Endodermal cell (in vitro differentiated cells): Measurements from ENCODE around the gene BICDL1. TPM values are rescaled to one million over a fixed set of nuclear protein-coding genes. Genes with fewer than 3 reads are reported as not detected.

Experiments
- DNase-seq: peaks from one replicate; pipeline ENCODE4 v3.0.0-alpha.2; 2017
- H3K27ac ChIP-seq: 2 replicates; pipeline ENCODE4 v1.5.1; 2013; ENCODE audit warnings: mild to moderate bottlenecking, low read depth, low read length, moderate library complexity
- H3K27me3 ChIP-seq: 2 replicates; pipeline ENCODE4 v1.6.1; 2013; ENCODE audit warnings: mild to moderate bottlenecking, low read length, moderate library complexity; ENCODE audit not compliant: insufficient read depth, control insufficient read depth, poor library complexity, severe bottlenecking
- H3K36me3 ChIP-seq: 2 replicates; pipeline ENCODE4 v1.7.0; 2013; ENCODE audit warnings: mild to moderate bottlenecking, low read length, moderate library complexity; ENCODE audit not compliant: control insufficient read depth, insufficient read depth
- H3K4me1 ChIP-seq: one replicate; pipeline ENCODE4 v1.7.0; 2013; ENCODE audit warnings: low read length; ENCODE audit not compliant: control insufficient read depth, insufficient read depth
- H3K4me3 ChIP-seq: 2 replicates; pipeline ENCODE4 v1.5.1; 2013; ENCODE audit warnings: mild to moderate bottlenecking, low read length, moderate library complexity
- H3K9ac ChIP-seq: 2 replicates; pipeline ENCODE4 v1.6.1; 2013; ENCODE audit warnings: mild to moderate bottlenecking, low read length, moderate library complexity; ENCODE audit not compliant: poor library complexity, severe bottlenecking; ENCODE audit errors: extremely low read depth
- H3K9me3 ChIP-seq: 2 replicates; pipeline ENCODE4 v1.6.1; 2013; ENCODE audit warnings: mild to moderate bottlenecking, low read length, moderate library complexity; ENCODE audit not compliant: control insufficient read depth
- H3K27ac Mint-ChIP-seq: 2 replicates; pipeline ENCODE4 v1.8.0; 2020; ENCODE audit warnings: mixed read lengths
- H3K27me3 Mint-ChIP-seq: 2 replicates; pipeline ENCODE4 v1.8.0; 2021; ENCODE audit warnings: mild to moderate bottlenecking, mixed read lengths; ENCODE audit not compliant: insufficient read depth
- H3K36me3 Mint-ChIP-seq: 2 replicates; pipeline ENCODE4 v1.8.0; 2020; ENCODE audit warnings: low read depth, mixed read lengths
- H3K4me1 Mint-ChIP-seq: 2 replicates; pipeline ENCODE4 v1.8.0; 2020; ENCODE audit warnings: mixed read lengths
- H3K4me3 Mint-ChIP-seq: 2 replicates; pipeline ENCODE4 v1.8.0; 2020; ENCODE audit warnings: mild to moderate bottlenecking, moderate library complexity, mixed read lengths
- H3K9me3 Mint-ChIP-seq: 2 replicates; pipeline ENCODE4 v1.8.0; 2020; ENCODE audit warnings: mild to moderate bottlenecking, mixed read lengths
- CTCF ChIP-seq: fragments of 200-600 bp; sonication (generic); conservative IDR thresholded peaks from 2 replicates; pipeline ENCODE4 v1.5.0; 2021; ENCODE audit warnings: antibody characterized with exemption, mild to moderate bottlenecking
- WGBS, 2 experiments: methylation state at CpG; one replicate each; pipeline versions ENCODE4 v1.1.5 to v1.1.7; 2013; ENCODE audit warnings: missing lambda C conversion rate in 2 of 2, mixed read lengths in 1 of 2; ENCODE audit not compliant: insufficient coverage in 1 of 2, insufficient read length in 1 of 2; 5-methylcytosine and 5-hydroxymethylcytosine counted together
- total RNA-seq, 2 donors: library from RNA; stranded (reverse); fragmentation: NEBNext Ultra II Directional in 1 of 2; extraction: Animal tissue kit (Norgen Biotek cat#: 25700) in 1 of 2; gene quantifications; 2 replicates in 1 of 2; 3 replicates in 1 of 2; pipeline ENCODE4 v1.2.1, GENCODE V29; 2021

Gene BICDL1
- total RNA-seq, 2 donors from 2014 or later: 14.5 to 22.3 TPM

GRCh38 chr12:120117961-120118320 lies 128.9 kb downstream of the BICDL1 start:
- Histone ChIP-seq H3K27me3 (no peaks in the 10 kb centered on the region), H3K4me3 (peak overlapping the region; percentile 99), H3K9ac (peak overlapping the region; percentile 80), H3K9me3 (no peaks in the 10 kb centered on the region), H3K27ac (no peak overlapping the region), H3K4me1 (peaks cover 5% of the 10 kb centered on the region), H3K36me3 (peaks cover 15% of the 10 kb centered on the region)
- Mint-ChIP-seq H3K27ac (peak overlapping the region; percentile 90), H3K27me3 (no peaks in the 10 kb centered on the region), H3K4me3 (peak overlapping the region; percentile 84), H3K4me1 (peaks cover 21% of the 10 kb centered on the region), H3K36me3 (peaks cover 17% of the 10 kb centered on the region), H3K9me3 (no peaks in the 10 kb centered on the region)
- no peak for DNase-seq
- TF ChIP-seq CTCF: no peak
- WGBS, 2 experiments: 0 to 28% methylated on average over 3 to 6 of the region's 7 CpGs

- peak overlapping the region; percentile 80 for H3K9ac ChIP-seq
These were observed 129.5 kb downstream of the BICDL1 start for GRCh38 chr12:120118321-120119061.

GRCh38 chr12:120119271-120119973 lies 130.4 kb downstream of the BICDL1 start:
- Mint-ChIP-seq H3K36me3 (peaks cover 6% of the 10 kb centered on the region), H3K27ac (no peak overlapping the region), H3K9me3 (no peaks in the 10 kb centered on the region), H3K4me3 (no peak overlapping the region), H3K27me3 (no peaks in the 10 kb centered on the region), H3K4me1 (peaks cover 32% of the 10 kb centered on the region)
- H3K9me3 ChIP-seq: no peaks in the 10 kb centered on the region
- H3K4me1 ChIP-seq: peaks cover 10% of the 10 kb centered on the region
- no peak overlapping the region for H3K9ac ChIP-seq
- H3K27ac ChIP-seq: no peak overlapping the region
- no peak for TF ChIP-seq CTCF
- H3K36me3 ChIP-seq: peaks cover 4% of the 10 kb centered on the region
- 88 to 92% methylated on average over 6 to 9 of the region's 9 CpGs for WGBS, 2 experiments
- H3K27me3 ChIP-seq: no peaks in the 10 kb centered on the region
- no peak overlapping the region for H3K4me3 ChIP-seq
- no peak for DNase-seq

More at GRCh38 chr12:120118321-120119061, 129.5 kb downstream of the BICDL1 start:
- Histone ChIP-seq H3K27me3 (no peaks in the 10 kb centered on the region), H3K4me3 (peak overlapping the region; percentile 99), H3K4me1 (peaks cover 7% of the 10 kb centered on the region), H3K9me3 (no peaks in the 10 kb centered on the region), H3K36me3 (peaks cover 12% of the 10 kb centered on the region), H3K27ac (no peak overlapping the region)
- Mint-ChIP-seq H3K4me1 (peaks cover 26% of the 10 kb centered on the region), H3K27me3 (no peaks in the 10 kb centered on the region), H3K9me3 (no peaks in the 10 kb centered on the region), H3K36me3 (peaks cover 14% of the 10 kb centered on the region), H3K4me3 (peak overlapping the region; percentile 84), H3K27ac (peak overlapping the region; percentile 90)
- TF ChIP-seq CTCF: peak; percentile 26
- peak; percentile 91 for DNase-seq
- WGBS, 2 experiments: 47 to 55% methylated on average over 7 to 11 of the region's 11 CpGs
